NCI-H187 (cell line): ENCODE measurements around the gene TEX2.
"Not testable (repeated sequence)": the region's sequence is repeated elsewhere in the genome, so short reads cannot be mapped to it uniquely, and the experiment has no call there.

ENCODE experiments used
- DNase-seq, 2 experiments: peaks; one replicate each; lab custom pipeline; 2025; lab: John Stamatoyannopoulos, UW

TEX2 gene

DNA sequence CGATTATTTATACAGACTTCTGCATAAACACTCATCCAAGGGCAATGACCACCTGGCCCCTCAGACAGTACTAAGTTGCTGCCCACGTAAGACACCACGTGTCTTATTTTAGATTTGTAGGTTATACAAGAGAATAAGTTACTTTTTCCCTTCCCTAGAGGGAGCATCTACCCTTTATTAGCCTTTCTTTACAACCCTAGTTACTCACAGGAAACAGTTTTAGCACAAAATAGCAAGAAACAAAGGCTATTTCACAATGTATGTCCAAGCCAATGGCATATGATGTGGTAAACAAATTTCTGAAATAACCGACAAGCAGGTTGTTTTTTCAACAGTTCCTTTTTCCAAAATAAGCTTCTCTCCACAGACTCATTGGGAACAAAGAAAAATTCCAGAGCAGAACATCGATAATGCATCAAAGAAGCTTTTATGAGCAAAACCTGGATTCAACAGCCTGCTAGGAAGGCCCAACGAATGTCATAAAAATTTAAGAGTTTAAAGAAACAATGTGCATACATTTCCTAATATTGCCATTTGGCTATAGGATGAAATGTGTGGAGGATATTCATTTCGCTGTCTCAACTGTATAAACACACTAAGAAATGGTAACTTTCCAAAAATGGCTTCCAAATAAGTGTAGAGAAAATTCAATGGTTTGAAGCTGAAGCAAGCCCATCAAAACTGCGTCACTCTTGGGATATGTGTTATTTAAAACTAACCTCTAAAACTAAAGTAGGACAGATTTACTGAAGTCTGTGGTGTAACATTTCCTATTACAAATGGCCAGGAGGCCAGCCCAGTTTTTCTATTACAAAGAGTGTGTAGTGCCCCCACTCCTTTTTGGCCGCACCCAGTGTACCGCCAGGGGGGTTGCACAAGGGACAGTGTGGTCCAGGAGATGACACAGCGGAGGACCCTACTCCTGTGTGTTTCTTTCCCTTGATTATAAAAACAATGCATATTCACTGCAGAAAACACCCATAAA is 82.7 kb downstream of the TEX2 start:
- no peak for DNase-seq

DNA sequence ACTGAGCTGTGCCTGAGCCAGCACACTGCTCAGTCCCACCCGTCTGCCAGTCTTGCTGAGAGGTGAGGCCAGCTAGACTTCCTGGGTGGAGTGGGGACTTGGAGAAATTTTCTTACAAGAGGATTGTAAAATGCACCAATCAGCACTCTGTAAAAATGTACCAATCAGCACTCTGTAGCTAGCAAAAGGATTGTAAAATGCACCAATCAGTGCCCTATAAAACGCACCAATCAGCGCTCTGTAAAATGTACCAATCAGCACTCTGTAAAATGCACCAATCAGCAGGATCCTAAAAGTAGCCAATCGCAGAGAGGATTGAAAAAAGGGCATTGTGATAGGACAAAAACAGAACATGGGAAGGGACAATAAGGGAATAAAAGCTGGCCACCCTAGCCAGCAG is 84.0 kb downstream of the TEX2 start:
- DNase-seq: not testable (repeated sequence)

GRCh38 chr17:64178011-64178825 is 84.8 kb downstream of the TEX2 start:
- no peak for DNase-seq

DNA sequence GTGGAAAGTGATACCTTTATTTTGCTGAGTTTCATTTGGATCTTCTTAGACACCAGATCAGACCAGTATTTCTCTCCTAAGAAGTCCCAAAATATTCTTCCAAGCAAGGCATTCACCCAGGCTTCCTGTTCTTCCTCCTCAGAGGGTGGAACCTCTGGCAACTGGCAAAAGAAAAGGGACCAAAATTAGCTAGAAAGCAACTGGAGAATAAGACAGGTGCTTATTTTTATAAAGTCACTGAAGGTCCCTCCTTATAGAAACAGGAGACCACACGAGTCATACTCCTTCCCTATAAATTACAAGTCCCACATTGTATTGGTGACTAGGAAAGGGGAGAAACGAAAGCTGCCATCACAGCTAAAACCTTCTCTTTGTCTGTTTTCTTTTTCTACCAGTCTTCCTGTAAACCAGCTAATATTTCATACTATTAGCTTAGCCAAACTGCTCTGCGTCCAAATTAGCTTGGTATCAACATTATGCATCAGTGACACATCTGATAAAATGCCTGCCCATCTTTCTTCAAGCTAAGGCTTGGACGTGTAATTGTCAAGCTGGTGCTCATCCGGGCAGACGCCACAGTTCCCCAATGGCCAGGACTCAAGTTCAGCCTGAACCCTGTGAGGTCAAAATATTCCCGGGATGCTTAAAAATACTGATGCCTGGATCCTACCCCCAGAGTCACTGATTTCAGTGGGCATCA is 85.6 kb downstream of the TEX2 start:
- no peak for DNase-seq

- no peak for DNase-seq
These were observed 86.5 kb downstream of the TEX2 start for GRCh38 chr17:64176556-64176955.

- DNase-seq: no peak
These were observed 88.2 kb downstream of the TEX2 start for GRCh38 chr17:64174686-64175456.

- no peak for DNase-seq
These were observed 89.4 kb downstream of the TEX2 start for GRCh38 chr17:64173646-64174045.

- no peak for DNase-seq
These were observed 90.5 kb downstream of the TEX2 start for GRCh38 chr17:64172510-64172909.

GRCh38 chr17:64171041-64171440 is 92.0 kb downstream of the TEX2 start:
- no peak for DNase-seq

- DNase-seq: no peak
These were observed 92.8 kb downstream of the TEX2 start for GRCh38 chr17:64170286-64170685.

- not testable (repeated sequence) for DNase-seq
These were observed 95.4 kb downstream of the TEX2 start for GRCh38 chr17:64167666-64168065.

DNA sequence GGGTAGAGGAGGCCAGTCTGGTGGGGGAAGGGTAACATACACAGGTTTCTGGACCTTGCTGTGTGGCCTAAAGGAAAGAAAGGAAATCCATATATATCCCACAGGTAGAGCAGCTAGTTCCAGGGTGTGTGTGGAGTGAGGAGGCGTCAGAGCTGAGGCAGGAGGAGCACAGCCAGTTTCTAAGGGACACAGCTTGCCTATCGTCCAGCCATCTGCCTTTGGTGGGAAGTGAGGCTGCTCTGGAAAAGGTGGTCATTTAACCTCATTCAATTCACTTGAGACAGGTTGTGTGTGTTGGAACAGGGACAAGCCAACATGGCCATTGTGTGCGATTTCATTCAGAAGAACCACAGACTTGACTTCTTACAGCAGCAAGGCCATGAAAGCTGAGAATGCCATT is 96.2 kb downstream of the TEX2 start:
- no peak for DNase-seq

DNA sequence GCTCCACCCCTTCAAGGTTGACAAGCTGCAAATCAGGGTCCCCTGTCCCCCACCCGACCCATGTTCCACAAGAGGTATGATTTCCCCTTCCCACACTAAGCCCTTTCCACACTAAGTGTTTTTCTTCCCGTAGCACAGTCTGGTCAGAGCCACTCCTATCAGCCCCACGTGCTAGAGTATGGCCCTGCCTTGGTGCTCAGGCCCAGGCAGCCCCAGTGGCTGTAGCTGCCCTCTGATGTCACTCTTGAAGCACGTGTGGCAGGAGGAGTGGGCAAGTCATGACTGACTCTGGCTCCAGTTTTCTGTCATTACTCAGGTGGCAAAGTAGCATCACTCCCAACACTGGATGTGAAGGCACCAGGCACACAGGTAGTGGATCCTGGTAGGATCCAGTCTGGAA is 97.7 kb downstream of the TEX2 start:
- DNase-seq: no peak

DNA sequence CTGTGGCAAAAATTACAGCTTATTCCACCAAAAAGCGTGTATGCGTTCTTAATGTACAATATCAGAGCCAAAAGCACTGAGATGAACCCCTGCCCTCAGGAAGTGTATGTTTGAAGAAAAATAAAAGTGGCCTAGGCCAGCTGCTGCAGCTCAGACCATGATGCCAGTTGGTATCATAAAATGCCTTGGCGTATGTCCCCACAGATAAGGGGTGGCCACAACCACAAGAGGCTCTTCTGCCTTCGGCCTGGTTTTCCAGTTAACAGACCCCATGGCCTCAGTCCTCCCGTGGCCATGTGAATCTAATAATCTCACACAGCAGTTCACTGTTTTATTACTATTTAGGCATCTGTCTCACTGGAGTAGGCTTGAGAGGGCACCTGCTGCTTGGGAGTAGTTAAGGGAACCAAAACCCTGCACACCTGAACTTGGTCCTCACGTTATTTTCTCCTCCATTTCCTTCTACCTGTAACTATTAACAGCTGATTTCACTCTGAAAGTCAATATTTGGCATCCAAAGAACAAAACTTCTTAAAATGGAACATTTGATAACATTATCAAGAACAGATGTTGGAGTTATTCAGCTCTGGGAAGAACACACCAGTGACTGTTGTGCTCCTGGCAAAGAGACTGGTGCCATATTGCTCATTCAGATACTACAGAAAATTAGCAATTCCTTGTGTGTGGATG is 98.3 kb downstream of the TEX2 start:
- DNase-seq: no peak

- DNase-seq: no peak
These were observed 99.6 kb downstream of the TEX2 start for GRCh38 chr17:64163468-64163867.

DNA sequence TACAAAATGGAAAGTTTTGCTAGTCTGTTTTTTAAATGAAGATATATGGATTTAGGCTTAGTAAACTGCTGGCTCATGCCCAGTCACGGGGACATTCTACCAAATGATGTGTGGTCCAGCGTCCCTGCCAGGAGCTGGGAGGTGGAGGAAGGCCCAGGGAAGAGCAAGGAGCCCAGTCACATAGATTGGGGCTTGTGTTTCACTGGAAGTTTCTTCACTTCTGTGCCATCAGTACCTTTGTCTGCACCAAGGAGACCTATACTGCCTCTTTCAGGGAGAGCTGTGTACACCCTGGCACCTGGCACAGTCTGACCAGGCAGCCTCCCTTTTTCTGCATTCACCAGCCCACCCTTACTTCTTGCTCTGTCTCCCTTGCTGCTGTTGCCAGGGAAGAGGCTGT is 100.5 kb downstream of the TEX2 start:
- no peak for DNase-seq

DNA sequence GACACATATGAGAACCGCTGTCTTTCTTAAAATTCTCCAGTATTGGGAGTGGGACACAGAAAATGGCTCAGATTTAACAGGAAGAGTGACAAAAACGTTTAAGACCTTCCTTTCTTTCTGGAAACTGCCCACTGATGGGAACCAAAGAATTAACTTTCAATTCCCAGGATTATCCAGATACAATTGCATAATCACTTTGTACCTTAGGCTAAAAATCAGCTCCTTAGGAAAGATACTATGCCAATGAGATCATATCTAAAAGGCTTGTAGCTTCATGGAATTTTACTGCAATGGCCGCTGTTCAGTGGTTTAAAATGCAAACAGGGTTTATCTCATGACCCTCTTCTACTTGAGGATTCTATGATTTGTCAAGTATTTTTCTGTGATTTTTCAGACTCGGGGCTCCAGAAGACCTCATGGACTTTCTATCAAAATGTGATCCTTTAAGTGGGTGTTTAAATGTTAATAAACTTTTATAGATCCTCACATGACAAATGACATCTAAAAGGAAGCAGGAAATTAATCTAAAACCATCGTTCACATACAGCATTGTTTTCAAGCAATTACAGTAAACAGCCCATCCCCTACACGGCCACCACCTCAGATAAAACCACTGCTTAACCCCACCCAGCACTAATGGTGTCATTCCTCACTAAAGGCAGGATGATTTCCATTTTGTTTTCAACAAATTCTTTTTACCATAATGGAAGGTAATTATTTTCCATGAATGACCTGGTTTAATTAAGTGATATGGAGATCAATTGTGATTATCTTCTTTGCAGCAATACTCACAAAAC is 101.5 kb downstream of the TEX2 start:
- no peak for DNase-seq

- no peak for DNase-seq
These were observed 102.7 kb downstream of the TEX2 start for GRCh38 chr17:64160378-64160777.

DNA sequence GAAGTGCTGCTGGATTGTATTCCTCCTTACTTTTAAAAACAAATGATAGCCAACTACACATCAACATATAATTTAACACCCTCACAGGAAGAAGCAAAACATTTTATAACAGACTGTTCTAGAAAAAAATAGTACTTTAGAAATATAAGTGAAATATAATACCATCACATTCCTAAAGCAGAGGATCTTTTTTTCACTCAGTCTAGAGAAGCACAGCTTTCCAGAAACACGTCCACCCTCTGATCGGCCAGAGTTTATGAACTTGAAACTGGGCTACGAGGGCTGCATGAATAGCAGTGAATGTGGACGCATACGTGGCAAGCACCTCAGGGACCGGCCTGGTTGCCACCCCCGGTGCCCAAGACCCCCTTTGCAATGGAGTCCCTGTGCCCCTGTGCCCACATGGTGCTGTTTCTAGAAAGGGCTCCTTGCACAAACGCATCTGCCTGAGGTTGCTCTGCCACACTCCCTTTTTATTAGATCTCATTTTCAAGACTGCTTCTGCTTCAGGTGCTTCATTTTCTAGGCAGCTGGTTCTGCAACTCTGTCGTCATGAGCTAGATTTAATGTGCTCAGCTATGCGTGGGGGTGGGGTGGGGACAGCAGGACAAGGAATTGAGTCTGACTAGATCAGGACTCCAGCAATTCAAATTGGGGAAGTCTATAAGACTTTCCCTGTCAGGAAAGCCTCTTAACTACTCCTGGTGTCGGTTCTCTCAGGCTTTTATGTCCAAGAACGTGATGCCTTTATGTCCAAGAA is 104.0 kb downstream of the TEX2 start:
- no peak for DNase-seq
